Hindlimb muscle (tissue), 1 donor: Measurements from ENCODE around the gene NTRK2. TPM values are rescaled to one million over a fixed set of nuclear protein-coding genes. Genes with fewer than 3 reads are reported as not detected.
"Not testable (repeated sequence)": the region's sequence is repeated elsewhere in the genome, so short reads cannot be mapped to it uniquely, and the experiment has no call there.

Experiments used
- DNase-seq: peaks from one replicate; pipeline ENCODE4 v3.0.0-alpha.2; 2013
- polyA plus RNA-seq: library from polyadenylated mRNA; unstranded; fragments of 120-200 nt; gene quantifications from one replicate; pipeline ENCODE4 v1.2.1, GENCODE V29; 2013; ENCODE audit not compliant: insufficient read length

Gene NTRK2
- polyA plus RNA-seq, 1 donor, result 14.5 TPM

DNA sequence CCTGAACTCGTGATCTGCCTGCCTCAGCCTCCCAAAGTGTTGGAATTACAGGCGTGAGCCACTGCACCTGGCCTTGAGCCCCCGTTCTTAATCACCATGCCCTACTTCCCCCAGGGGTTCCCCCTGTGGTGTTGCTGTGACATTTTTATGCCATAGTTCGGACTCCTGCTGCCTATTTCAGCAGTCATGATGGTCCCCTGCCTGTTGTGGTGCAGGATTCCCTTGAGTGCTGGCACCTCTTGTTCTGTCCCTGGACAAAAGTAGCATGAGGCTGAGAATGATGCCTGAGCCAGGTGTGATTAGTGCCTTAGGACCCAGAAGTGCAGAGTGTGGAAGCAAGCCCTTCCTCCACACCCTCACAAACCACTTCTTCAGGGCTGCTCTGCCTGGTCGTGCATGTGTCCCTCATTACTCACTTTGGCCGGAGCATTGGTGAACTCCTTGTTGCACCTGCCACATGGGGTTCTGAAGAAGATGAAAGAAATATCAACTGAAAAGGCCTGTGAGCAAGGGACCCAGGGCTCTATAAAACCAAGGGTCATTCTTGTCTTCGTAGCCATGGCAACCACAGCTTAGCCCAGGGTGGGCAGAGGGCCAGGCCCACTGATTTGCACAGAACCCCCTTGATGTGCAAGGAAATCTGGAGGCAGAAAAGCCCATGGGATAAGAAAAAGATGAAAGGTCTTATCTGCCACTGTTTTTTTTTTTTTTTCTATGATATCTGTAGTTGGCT, 228.0 kb downstream of the NTRK2 start:
- DNase-seq, result no peak

DNA sequence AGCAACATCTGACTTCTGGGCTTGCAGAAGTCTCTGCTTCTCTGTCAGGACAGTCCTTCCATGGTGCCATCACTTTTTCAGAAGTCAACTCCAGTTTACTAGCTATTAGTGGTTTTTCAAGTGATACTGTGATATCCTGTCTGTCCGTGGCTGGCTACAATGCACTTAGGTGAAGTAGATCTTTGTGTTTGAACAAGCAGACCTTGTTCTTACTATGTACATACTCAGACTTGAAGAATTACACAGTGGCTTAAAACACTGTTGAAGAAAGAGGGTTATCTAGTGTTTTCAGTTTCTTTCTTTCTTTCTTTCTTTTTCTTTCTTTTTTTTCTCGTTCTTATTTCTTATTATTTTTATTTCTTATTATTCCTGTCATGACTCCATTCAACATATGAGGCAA, 228.7 kb downstream of the NTRK2 start:
- no peak for DNase-seq

DNA sequence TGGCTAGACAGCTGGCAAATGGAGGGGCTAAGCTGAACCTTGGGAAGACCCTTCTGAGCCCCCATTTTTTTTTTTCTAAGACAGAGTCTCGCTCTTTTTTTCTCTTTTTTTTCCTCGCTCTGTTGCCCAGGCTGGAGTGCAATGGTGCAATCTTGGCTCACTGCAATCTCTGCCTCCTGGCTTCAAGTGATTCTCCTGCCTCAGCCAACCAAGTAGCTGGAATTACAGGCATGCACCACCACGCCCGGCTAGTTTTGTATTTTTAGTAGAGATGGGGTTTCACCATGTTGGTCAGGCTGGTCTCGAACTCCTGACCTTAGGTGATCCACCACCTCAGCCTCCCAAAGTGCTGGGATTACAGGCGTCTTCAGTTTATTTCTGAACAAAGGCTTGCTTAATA, 229.1 kb downstream of the NTRK2 start:
- DNase-seq, result not testable (repeated sequence)

DNA sequence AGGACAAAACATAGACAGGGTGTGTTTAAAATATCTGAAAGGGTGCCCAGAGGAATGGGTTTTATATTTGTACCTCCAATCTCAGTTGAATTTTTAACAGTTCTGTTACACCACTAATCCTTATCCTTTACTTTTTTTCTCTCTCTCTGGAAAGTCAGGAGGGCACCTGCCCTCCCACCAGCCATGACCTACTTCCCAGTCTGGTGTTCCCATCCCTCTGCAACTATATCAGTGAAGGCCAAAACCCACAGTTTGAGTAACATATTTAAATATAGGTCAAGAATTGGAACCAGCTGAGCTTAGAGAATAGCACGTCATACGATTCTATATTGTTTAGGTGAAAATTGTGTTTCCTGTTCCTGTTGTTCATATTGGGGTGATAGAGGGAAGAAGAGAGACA, 229.8 kb downstream of the NTRK2 start:
- DNase-seq, result no peak

DNA sequence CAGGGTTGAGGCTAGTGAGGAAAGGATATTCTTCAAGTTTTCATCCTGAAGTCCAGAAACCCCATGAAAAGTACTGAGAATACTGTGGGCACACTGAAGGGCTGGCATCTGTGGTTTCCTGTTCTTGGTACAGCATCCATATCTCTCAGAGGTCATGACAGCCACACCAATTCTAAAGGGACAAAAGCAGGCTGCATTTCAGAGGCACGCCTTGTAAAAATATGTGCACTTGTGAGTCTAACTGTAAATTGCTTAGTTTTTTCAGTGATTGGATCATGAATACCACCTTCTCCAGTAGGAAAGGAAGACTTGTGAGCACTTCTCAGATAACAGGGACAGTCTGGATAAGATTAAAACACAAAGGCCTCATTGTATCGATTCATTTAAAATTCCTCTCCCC, 230.9 kb downstream of the NTRK2 start:
- DNase-seq, result no peak

DNA sequence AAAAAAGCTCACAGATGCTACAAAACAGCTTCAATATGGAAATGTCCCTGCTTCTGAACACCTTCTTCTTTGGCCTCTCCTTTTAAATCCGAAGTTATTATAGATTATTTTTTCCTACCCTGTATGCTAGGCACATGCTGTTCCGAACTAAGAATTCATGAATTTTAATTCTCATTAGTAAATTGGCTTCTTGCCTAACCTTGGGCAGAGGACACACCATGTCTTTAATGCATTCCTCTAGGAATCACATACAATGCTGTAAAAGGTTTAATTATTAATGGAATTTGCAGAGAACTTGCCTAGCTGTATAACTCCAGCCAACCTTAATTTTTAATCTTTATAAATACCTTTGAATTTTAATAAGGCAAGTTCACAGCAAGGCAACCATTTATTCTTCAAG, 234.4 kb downstream of the NTRK2 start:
- no peak for DNase-seq

DNA sequence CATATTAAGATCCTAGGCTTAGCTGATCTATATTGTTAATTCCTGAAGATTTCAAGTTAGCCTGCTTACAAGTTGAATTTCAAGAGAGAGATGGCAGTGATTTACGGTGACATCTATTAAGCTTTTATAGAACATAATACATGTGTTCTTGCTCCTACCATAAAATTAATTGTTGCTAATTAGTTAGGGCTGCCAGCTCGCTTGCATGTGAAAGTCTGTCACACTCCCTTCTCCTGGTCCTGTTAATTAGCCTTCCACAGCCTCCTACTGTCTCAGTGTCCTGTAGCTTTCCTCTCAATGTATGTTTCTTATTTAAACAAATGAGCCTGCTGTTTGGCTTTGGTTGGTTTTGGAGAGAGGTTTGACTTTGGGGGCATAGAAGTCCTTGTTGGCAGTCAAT, 247.2 kb downstream of the NTRK2 start:
- DNase-seq, result no peak

DNA sequence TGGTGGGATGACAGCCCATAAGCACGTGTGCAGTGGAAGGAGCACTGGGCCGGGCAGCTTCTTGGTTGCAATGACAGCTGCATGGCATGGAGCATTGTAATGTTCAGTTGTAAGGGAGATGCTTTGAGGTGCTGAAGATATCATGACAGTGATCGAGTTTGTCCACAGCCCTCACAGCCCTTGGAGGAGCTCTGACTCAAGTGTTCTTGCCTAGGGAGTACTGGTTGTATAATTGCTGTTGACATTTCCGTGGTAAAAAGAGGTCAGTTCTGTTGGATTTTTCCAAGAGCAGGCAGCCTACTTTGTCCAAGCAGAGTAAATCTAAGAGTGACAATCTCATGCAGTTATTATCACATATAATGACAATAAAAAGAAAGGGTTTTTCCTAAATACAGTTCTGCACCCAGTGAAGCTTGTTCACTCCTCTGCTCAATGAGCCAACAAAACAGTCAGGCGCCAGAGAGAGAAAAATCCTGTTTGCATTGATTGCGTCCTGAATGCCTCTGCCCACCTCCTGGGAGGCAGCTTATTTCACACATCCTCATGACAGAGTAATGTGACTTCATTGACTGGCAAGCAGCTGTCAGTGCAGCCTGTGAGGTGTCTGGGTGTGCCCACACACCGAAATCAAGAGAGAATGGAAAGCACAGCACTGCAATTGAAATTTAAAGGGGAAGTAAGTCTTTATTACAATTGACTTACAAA, 248.0 kb downstream of the NTRK2 start:
- no peak for DNase-seq

DNA sequence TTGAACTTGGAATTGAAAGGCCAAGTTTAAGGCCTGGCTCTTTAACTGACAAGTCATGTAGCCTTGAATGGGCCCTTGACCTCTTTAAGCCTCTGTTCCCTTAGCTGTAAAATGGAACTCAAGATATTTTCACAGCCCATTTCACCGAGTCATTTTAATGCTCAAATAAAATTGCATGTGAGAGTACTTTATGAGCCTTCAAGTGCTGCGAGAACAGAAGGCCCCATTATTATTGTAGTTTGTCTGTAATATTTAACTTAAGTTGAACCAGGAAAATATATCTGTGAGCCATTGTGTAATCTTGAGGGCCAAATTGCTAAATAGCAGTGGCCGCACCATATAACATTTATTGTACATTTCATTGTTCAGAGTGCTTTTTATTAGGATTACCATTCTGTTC, 249.9 kb downstream of the NTRK2 start:
- DNase-seq, result no peak

DNA sequence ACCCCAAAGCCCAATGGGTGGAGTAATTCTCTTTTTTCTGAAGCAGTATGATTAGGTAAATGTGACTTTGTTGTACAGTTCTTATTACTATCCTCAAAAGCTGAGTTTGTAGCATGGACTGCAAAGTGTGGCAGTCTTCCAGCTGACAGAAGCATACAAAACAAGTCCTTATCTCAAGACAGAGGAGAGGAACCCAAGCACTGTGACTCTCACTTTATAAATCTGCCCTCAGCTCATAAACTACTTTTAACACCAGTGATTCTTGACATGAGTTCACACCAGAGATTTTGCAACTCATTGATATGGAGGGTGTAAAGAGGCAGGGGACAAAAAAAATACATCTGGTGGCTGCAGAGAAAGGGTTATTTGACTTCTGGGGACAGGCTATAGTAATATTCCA, 251.6 kb downstream of the NTRK2 start:
- no peak for DNase-seq

DNA sequence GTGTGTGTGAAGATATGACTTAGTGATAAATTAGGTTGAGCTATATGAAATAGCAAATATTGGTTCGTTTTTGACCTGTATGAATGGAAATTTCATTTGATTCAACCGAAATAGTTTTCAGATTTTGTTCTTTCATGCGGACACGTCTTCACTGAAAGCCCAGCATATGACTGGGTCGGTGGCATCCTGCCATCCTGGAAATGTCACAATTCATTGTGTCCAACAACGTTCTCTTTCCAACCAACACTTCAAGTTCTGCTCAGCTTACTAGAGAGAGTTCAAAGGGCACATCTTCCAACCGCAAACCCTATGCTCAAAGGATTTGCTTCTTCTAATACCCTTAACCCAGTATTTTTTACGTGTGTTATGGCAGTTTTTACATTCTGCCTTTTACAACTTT, 252.5 kb downstream of the NTRK2 start:
- DNase-seq, result no peak

DNA sequence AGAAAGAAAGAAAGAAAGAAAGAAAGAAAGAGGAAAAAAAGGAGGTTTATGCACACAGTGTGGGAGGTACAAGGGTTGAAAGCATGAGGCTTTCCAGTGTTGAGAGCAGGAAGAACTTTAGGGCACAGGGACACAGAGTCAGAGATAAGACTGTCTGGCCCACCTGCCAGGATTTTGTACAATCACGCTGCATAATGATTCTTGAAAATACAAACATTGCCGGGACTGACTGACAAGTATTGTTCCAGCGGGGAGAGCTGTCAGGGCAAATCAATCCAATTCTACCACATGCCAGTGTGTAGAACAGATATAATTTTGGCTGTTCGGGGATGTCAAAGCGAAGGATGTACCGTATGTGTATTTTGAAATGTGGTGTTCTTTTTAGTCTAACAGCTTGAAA, 254.7 kb downstream of the NTRK2 start:
- no peak for DNase-seq

DNA sequence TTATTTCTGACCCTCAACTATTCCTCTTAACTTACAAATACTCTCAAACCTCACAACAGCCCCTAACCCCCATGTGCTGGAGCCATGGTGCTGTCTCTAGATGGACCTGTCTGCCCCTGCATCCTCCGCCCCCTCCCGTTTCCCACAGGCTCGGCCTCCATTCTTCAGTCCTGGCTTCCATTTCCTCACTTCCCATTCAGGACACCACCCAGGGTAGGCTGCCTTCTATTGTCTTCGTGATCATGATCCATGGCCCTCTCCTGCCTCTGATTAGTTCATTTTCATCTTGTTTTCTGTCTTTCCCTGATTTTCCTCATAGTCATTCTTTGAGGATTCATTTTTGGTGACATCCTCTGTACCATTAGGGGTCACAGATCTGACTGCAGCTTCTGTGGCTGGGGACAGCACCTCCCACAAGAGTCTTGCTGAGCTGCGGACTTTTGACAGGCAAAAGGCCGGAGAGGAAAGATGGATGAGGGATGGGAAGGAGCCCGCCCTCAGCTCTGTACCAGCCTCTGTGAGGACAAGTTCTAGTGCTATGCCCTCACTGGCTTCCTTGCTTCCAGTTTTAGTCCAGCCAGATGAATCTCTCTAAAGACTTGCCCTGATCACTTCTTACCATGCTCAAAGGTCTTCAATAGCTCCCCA, 255.8 kb downstream of the NTRK2 start:
- DNase-seq, result no peak

DNA sequence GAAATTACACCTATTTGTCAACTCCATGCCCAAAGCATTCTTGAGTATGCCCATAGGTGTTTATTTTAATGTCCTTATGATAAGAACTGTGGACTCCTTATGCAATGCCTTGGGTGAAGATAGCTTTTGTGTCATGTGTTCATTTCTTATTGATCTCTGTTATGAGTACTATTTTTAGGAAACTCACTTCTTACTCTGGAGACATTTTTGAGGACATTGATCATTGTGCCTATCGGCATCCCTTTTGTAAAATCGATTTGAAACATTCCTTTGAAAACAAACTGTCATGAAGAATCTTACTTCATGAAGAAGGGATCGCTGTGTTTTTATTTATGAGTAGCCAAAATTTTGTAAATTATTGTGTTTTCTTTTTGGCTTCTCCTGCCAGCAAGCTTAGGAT, 257.3 kb downstream of the NTRK2 start:
- DNase-seq, result no peak

DNA sequence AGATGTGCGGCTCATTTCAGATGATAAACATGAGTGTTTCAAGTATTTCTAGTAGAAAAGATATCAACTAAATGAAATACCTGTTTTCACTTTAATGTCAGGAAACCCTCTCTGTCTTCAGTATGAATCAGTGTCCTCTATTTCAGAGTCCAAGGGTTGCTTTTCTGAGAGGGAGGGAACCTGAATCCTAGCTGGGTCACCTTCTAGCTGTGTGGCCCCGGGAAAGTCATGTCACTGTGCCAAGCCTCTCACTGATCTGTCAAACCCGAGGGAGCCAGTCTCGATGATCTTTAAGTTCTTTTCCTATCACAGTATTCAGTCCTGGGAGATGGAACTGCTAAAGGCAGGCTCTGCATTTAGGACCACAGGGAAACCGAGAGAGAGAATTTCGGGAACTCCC, 258.9 kb downstream of the NTRK2 start:
- DNase-seq, result no peak

DNA sequence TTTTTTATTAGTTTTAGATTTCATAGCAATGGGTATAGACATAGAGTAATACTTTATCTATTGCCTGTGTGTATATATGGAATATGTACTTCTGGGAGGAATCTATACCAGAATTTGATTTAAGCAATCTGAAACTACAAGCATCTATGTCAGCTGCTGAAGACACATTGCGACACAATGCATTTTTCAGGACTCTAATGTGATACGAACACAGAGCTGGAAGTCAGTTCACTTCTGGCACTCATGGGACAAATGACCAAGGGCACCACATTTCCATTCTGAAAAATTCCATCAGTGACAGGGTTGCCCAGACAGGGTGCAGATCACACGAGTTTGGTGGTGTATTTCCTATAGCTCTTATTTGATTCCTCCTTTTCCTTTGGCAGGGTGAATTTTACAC, 259.5 kb downstream of the NTRK2 start:
- no peak for DNase-seq

DNA sequence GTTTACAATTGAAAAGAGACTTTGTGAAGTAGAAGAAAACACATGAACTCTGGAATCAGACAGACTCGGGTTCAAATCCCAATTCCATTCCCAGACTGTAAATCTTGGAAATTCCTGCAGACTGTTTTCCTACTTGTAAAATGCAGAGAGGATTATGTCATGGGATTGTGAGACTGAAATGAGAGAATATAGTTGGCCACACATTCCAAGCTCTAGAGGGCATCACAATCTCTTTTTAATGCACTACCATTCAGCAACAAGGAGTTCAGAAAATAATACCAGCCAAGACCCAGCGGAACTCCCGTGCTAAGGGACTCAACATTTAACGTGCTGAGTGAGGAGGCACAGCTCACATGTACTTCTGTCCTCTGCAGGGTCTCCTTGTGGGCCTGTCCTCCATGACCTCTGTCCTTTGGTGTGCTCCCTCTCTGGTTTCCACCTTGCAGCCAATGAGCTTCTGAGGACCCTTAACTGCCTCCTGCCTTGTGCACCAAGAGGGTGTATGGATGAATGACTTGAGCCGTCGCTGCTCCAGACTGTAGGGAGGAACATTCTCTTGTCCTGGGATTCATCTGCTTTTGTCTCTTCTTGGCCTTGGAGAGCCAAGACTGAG, 263.5 kb downstream of the NTRK2 start:
- no peak for DNase-seq

DNA sequence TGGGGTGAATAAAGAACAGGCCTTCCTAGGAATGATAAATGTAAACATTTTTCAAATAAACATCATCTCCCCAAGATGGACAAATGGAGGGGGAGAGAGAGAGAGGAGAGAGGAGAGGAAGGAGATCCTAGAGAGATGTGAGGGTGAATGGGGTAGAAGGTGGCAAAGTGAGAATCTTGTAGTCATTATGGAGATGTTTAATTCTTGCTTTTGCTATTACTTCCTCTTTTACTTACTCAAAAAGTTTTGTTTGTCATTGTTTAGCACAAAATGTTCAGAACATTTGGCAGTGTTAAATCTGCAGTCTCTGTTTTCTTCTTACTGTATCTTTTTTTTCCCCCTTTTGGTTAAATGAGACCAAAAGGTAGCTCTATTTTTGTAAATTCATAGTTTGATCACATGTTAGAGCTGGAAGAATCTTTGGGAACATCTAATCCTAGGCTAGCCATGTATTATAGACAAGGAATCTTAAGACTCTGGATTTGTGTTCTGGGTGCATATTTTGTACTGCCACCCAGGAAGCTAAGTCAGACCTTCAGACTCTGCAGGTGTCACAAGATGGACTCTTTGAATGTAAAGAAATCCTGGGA, 266.1 kb downstream of the NTRK2 start:
- DNase-seq, result no peak

DNA sequence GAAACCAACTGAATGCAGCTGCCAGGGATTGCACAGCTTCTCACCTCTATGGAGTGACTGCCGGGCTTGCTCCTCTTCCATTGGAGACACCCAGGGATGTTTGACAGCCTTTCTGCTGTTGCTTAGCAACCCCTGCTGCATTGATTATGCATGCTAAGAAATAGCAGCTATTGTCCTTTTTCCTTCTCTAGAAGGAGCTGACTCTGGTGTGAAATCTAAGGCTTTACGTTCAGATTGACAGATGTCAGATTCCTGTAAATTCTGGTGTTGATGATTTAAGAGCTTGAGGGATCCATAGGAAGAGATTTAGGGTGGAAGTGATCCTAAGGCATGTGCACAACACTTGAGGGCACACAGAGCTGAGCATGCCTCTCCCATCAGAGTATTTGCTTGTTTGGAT, 267.7 kb downstream of the NTRK2 start:
- no peak for DNase-seq

DNA sequence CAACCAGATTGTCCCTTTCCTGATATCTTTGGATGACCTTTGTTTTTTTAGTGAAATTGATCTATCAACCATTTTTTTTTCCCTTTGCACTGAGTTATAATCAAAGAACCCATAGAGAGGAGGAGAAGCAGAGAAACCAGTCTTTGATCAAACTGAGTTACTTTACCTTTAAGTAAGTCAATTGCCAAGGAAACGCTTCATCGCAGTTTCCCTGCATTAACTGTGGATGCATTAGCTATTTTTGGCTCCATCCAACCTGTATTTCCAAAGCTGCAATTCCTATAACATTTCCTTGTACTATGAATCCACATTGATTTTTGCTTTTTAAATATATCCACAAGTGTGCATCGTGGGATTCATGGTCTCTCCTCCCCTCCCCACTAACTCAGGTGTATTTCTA, 268.1 kb downstream of the NTRK2 start:
- no peak for DNase-seq

DNA sequence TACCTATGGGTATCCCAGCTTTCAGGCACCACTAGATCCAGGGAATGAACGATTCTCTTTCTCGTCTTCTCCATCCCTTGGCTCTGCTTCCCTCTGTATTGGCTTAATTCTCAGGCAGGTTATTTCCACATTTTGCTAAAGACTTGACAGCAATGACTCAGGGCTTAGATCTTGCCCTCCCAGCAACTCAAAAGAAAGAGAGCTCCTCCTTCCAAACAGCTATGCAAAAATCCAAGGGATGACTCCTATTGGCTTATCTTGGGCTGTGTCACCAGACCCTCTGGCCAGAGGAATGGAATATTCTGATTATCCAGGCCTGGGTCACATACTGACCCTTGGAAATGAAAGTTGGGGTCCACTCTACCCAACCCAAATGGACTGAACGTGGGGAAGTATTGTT, 270.2 kb downstream of the NTRK2 start:
- DNase-seq, result no peak

DNA sequence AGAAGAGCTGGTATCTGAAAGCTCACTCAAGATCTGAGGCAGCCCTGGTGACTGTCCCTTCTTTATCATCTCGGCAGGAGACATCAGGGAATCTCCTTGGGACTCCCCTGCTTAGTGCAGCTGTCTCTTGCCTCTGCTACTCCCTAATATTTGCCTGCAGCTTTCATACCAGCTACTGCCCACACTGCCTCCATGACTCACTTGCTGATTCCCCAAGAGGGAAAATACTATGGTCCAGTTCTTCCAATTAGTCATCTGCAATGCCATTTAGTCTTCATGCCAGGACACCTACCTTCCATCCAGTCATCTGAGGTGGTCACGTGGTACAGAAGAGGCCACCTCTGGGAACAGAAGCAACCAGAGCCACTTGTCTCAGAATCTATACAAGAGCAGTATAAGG, 270.8 kb downstream of the NTRK2 start:
- DNase-seq, result no peak

DNA sequence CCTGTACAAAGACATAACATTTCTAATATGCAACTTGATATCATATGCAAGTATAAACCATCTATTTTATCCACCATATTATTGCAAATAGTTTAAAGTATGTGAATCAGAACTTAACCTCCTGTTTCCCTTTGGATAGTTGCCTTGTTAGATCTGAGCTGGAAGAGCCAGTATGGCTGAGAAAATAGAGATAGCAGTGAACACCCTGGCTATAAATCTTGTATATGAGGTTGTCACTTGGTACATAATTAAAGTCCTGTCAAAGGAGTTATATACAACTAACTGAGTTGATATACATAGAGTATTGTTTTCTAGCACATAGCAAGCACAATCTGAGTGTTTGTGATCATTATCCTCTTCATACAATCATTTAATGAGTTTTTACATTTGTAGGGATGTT, 272.3 kb downstream of the NTRK2 start:
- no peak for DNase-seq
